ENCODE results near the gene ALG1.
A peak's percentile ranks its signal among the peaks of the same experiment; 100 is the strongest.
"Not testable (repeated sequence)": the region's sequence is repeated elsewhere in the genome, so short reads cannot be mapped to it uniquely, and the experiment has no call there.

ALG1 gene

DNA sequence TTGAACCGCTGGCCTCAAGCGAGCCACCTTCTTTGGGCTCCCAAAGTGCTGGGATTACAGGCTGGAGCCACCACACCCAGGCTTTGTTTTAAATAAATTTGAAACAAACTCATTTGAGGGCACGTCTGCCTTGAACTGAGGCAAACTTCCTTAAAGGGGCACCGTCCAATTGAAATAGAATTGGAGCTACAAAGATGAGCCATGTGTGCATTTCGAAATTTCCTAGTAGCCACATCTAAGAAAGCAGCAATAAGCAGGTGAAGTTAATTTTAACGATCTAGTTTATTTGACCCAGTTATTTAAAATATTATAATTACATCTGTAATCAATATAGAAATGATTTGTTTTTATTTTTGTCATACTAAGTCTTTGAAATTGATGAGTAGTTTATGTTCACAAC, 5.1 kb upstream of the ALG1 start:
- Histone ChIP-seq H3K27me3 (ENCODE audit: control insufficient read depth, insufficient read depth, low read length) (peaks cover 41% of the 10 kb centered on the region), H3K4me1 (ENCODE audit: control insufficient read depth, insufficient read depth, low read length) (peaks cover 4% of the 10 kb centered on the region), H3K4me2 (ENCODE audit: low read length) (no peak overlapping the region), H3K9me3 (replicated peaks; ENCODE audit: low read length) (no peaks in the 10 kb centered on the region), H3K36me3 (ENCODE audit: insufficient read depth, low read length) (no peaks in the 10 kb centered on the region), H3K4me3 (ENCODE audit: low read length) (no peak overlapping the region), H3K9ac (ENCODE audit: low read depth, low read length) (no peak overlapping the region)

DNA sequence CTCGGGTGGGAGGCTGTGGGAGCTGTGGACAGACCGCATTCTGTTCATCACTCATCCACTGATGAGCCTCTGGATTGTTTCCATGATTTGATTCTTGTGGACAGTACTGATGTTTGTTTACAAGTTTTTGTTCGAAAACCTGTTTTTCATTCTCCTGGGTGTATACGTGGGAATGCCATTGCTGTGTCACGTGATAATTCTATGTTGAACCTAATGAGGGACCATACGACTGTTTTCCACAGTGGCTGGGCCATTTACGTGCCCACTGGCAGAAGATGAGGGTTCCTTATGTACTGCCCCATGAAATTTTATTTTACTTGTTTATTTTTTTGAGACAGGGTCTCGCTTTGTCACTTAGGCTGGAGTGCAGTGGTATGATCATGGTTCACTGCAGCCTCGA, 2.6 kb upstream of the ALG1 start:
- Histone ChIP-seq H3K36me3 (ENCODE audit: insufficient read depth, low read length) (no peaks in the 10 kb centered on the region), H3K4me1 (ENCODE audit: control insufficient read depth, insufficient read depth, low read length) (peaks cover 15% of the 10 kb centered on the region), H3K9ac (ENCODE audit: low read depth, low read length) (no peak overlapping the region), H3K27me3 (ENCODE audit: control insufficient read depth, insufficient read depth, low read length) (peaks cover 21% of the 10 kb centered on the region), H3K9me3 (replicated peaks; ENCODE audit: low read length) (no peaks in the 10 kb centered on the region), H3K4me3 (ENCODE audit: low read length) (no peak overlapping the region), H3K4me2 (ENCODE audit: low read length) (no peak overlapping the region)

DNA sequence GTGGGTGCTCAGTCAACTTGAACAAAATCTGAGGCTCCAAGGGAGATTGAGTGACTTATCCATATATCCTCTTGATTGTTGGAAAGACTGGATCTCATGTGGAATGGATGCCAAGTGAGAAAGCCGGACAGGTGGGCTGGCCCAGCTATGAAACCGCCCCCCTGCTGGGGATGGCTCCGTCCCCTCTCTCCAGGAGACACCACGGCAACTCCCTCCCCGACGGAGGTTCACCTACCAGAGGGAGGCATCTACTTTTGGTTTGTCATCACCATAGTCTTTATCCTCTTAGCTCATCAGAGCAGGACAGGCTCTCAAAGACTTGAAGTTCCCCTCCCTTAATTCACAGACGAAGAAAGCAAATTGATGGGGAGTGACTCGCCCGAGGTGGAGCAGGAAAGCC, 1.8 kb upstream of the ALG1 start:
- Histone ChIP-seq H3K9ac (ENCODE audit: low read depth, low read length) (no peak overlapping the region), H3K9me3 (replicated peaks; ENCODE audit: low read length) (no peaks in the 10 kb centered on the region), H3K4me1 (ENCODE audit: control insufficient read depth, insufficient read depth, low read length) (peaks cover 15% of the 10 kb centered on the region), H3K27me3 (ENCODE audit: control insufficient read depth, insufficient read depth, low read length) (peaks cover 13% of the 10 kb centered on the region), H3K36me3 (ENCODE audit: insufficient read depth, low read length) (no peaks in the 10 kb centered on the region), H3K4me2 (ENCODE audit: low read length) (no peak overlapping the region), H3K4me3 (ENCODE audit: low read length) (no peak overlapping the region)

DNA sequence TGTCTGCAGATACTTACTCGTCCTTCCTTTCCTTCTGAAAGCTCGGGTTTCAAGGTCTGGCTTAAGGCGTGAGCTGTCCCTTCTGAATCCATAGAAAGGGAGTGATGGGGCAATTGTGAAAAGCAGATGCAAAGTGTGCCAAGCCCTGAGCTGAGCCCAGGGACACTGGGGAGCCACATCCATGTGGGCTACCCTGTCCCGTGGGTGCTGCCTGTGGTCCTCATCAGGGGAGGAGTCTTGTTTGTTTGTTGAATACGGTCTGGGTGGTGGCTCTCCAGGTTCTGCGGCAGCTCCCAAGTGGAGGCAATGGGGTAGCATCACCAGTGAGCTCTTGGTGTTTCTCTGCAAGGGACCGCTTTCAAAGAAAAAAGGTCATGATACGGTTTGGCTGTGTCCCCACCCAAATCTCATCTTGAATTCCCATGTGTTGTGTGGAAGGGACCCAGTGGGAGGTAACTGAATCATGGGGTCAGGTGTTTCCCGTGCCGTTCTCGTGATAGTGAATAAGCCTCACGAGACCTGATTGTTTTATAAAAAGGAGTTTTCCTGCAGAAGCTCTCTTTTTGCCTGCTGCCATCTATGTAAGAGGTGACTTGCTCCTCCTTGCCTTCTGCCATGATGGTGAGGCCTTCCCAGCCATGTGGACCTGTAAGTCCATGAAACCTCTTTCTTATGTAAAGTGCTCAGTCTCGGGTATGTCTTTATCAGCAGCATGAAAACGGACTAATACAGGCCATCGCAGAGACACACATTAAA, 1.0 kb upstream of the ALG1 start:
- Histone ChIP-seq H3K4me1 (ENCODE audit: control insufficient read depth, insufficient read depth, low read length) (peaks cover 15% of the 10 kb centered on the region), H3K4me2 (ENCODE audit: low read length) (no peak overlapping the region), H3K27me3 (ENCODE audit: control insufficient read depth, insufficient read depth, low read length) (peaks cover 9% of the 10 kb centered on the region), H3K36me3 (ENCODE audit: insufficient read depth, low read length) (peaks cover 3% of the 10 kb centered on the region), H3K9ac (ENCODE audit: low read depth, low read length) (no peak overlapping the region), H3K4me3 (ENCODE audit: low read length) (no peak overlapping the region), H3K9me3 (replicated peaks; ENCODE audit: low read length) (no peaks in the 10 kb centered on the region)

DNA sequence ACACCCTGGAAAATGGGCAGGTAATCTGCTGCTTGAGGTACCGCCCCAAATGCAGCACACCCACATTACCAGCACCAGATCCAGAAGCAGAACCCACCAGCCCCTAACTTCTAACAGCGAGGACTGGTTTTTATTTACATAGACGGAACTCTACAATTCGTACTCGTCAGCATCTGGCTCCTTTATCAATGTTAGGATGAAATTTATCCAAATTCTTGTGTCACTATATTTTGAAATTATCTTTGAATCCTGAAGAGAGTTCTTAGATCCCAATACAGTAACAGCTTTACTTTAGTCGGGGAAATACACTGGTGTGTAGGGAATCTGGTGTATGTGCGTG, 332 bp upstream of the ALG1 start:
- peak overlapping the region; percentile 90 for H3K4me3 ChIP-seq (ENCODE audit: low read length)
- H3K4me2 ChIP-seq (ENCODE audit: low read length) = peak overlapping the region; percentile 87
- peak overlapping the region; percentile 88 for H3K9ac ChIP-seq (ENCODE audit: low read depth, low read length)
- H3K27me3 ChIP-seq (ENCODE audit: control insufficient read depth, insufficient read depth, low read length) = peaks cover 9% of the 10 kb centered on the region
- no peaks in the 10 kb centered on the region for H3K9me3 ChIP-seq (replicated peaks; ENCODE audit: low read length)
- H3K4me1 ChIP-seq (ENCODE audit: control insufficient read depth, insufficient read depth, low read length) = peaks cover 15% of the 10 kb centered on the region
- peaks cover 10% of the 10 kb centered on the region for H3K36me3 ChIP-seq (ENCODE audit: insufficient read depth, low read length)

DNA sequence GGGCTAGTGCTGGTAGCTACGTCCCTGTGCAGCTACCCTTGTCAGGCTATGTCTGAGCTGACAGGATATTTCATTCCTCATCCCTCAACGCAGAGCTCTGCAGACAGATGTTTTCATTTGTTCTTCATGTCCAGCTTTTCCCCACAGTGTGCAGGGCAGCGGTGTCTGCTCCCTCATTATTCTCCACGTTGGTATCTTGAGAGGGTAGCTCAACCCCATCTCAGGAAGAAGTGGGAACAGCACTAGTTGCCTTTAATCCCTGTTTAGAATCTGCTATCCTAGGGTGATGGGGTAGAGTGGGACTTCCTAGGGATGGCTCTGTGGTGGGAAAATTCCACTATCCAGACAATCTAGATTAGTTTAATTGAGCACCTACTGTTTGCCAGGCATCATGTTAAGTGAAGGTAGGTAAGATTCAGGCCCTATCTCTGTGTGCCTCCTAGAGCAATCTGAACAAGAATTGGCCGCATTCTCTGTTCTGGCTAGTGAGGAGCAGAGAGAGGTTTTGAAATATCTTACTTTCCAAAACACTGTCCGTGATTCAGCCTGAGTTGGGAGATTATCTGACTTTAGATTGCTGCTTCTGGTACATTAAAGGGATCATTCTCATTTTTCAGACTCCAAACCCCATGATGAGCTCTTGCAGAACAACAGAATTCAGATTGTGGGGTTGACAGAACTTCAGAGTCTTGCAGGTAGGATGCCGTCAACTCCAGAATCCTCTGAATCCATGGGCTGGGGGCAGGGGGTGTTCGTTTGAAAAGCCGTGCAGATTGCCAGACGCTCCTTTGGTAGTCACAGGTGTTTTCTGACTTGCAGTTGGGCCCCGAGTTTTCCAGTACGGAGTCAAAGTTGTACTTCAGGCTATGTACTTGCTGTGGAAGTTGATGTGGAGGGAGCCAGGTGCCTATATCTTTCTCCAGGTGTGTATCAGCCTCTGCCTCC, 963 bp downstream of the ALG1 start:
- Histone ChIP-seq H3K9ac (ENCODE audit: low read depth, low read length) (peak overlapping the region; percentile 88), H3K9me3 (replicated peaks; ENCODE audit: low read length) (no peaks in the 10 kb centered on the region), H3K27me3 (ENCODE audit: control insufficient read depth, insufficient read depth, low read length) (peaks cover under 1% of the 10 kb centered on the region), H3K4me3 (ENCODE audit: low read length) (peak overlapping the region; percentile 90), H3K4me1 (ENCODE audit: control insufficient read depth, insufficient read depth, low read length) (peaks cover 15% of the 10 kb centered on the region), H3K4me2 (ENCODE audit: low read length) (peak overlapping the region; percentile 87), H3K36me3 (ENCODE audit: insufficient read depth, low read length) (peaks cover 18% of the 10 kb centered on the region)

DNA sequence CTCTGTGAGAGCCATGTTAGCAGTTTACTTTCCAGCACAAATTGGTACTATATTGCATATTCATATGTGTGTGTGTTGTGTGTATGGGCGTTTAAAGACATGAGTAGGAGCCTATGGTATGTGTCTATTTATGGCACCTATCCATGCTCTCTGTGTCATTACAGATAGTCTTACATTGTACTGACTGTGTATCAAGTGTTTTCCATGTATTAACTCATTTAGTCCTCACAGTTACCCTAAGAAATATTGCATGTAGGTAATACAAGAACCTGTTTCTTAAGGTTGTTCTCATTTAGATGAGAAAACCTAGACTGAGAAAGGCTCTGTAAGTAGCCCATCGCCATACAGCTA, 1.6 kb downstream of the ALG1 start:
- Histone ChIP-seq H3K9me3 (replicated peaks; ENCODE audit: low read length) (no peaks in the 10 kb centered on the region), H3K4me2 (ENCODE audit: low read length) (peak overlapping the region; percentile 87), H3K9ac (ENCODE audit: low read depth, low read length) (no peak overlapping the region), H3K36me3 (ENCODE audit: insufficient read depth, low read length) (peaks cover 18% of the 10 kb centered on the region), H3K27me3 (ENCODE audit: control insufficient read depth, insufficient read depth, low read length) (no peaks in the 10 kb centered on the region), H3K4me3 (ENCODE audit: low read length) (peak overlapping the region; percentile 90), H3K4me1 (ENCODE audit: control insufficient read depth, insufficient read depth, low read length) (peaks cover 15% of the 10 kb centered on the region)

DNA sequence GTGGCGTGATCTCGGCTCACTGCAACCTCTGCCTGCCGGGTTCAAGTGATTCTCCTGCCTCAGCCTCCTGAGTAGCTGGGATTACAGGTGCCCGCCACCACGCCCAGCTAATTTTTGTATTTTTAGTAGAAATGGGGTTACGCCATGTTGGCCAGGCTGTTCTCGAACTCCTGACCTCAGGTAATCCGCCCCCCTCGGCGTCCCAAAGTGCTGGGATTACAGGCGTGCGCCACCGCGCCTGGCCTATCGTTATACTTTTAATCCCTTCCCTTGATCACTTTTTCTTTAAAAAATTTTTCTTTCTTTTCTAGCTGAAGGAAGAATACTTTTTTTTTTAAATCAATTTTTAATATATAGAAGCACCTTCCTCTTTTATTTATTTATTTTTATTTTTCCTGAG, 2.1 kb downstream of the ALG1 start:
- not testable (repeated sequence) for H3K9me3 ChIP-seq (replicated peaks; ENCODE audit: low read length); H3K4me3 ChIP-seq (ENCODE audit: low read length); H3K27me3 ChIP-seq (ENCODE audit: control insufficient read depth, insufficient read depth, low read length); H3K9ac ChIP-seq (ENCODE audit: low read depth, low read length); H3K4me2 ChIP-seq (ENCODE audit: low read length)
- peaks cover 15% of the 10 kb centered on the region for H3K4me1 ChIP-seq (ENCODE audit: control insufficient read depth, insufficient read depth, low read length)
- H3K36me3 ChIP-seq (ENCODE audit: insufficient read depth, low read length) = peaks cover 21% of the 10 kb centered on the region

DNA sequence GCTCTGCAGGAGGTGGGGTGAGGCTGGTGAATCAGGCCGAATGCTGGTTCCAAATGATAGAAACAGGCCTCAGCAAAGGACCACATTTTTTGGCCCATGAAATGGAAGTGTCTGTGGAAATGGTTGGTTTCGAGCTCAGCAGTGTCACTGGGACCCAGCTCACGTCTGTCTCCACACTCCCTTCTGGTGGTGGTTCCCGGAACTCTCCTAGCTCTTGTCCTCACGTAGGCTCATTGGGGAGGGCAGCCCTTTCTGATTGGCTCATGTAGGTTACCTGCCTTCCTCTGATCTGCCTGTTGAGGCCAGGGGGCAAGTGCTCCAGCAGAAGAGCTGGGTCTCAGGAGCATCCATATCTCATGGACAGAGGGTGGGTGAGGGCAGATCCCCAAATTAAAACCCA, 4.0 kb downstream of the ALG1 start:
- Histone ChIP-seq H3K27me3 (ENCODE audit: control insufficient read depth, insufficient read depth, low read length) (no peaks in the 10 kb centered on the region), H3K4me3 (ENCODE audit: low read length) (no peak overlapping the region), H3K9me3 (replicated peaks; ENCODE audit: low read length) (no peaks in the 10 kb centered on the region), H3K36me3 (ENCODE audit: insufficient read depth, low read length) (peaks cover 21% of the 10 kb centered on the region), H3K4me1 (ENCODE audit: control insufficient read depth, insufficient read depth, low read length) (peaks cover 15% of the 10 kb centered on the region), H3K9ac (ENCODE audit: low read depth, low read length) (no peak overlapping the region), H3K4me2 (ENCODE audit: low read length) (no peak overlapping the region)

DNA sequence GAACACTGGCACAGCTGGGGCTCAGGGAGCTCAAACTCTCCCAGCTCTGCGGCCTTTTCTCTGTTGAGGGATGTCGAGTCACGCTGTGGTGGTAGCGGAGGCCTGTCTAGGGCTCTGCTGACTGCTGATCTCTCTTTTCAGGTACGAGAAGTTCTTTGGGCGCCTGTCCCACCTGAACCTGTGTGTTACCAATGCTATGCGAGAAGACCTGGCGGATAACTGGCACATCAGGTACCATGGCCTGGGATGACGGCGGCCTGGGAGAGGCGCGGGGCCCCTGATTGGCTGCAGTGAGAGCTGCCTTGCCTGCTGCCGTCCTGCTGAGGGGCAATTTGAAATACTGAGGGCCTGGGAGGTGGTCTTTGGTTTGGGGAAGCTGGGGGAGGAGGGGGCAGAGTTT, 5.7 kb downstream of the ALG1 start:
- H3K4me1 ChIP-seq (ENCODE audit: control insufficient read depth, insufficient read depth, low read length) = peaks cover 10% of the 10 kb centered on the region
- no peaks in the 10 kb centered on the region for H3K27me3 ChIP-seq (ENCODE audit: control insufficient read depth, insufficient read depth, low read length)
- H3K9ac ChIP-seq (ENCODE audit: low read depth, low read length) = no peak overlapping the region
- no peak overlapping the region for H3K4me2 ChIP-seq (ENCODE audit: low read length)
- peaks cover 21% of the 10 kb centered on the region for H3K36me3 ChIP-seq (ENCODE audit: insufficient read depth, low read length)
- H3K4me3 ChIP-seq (ENCODE audit: low read length) = no peak overlapping the region
- H3K9me3 ChIP-seq (replicated peaks; ENCODE audit: low read length) = no peaks in the 10 kb centered on the region

DNA sequence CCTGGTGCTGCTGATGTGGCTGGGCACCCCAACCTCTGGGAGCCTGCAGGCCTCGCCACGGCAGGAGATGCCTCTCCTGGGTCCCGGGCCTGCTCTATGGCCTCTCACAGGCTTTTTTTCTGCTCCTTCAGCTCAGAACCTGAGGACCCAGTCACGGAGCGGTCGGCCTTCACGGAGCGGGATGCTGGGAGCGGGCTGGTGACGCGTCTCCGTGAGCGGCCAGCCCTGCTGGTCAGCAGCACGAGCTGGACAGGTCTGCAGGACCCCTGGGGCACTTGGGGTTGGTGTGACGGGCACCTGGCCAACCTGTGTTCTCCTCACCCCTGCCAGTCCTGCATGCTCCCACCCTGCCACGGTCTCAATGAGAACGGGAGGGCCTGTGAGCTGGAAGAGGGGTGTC, 7.0 kb downstream of the ALG1 start:
- Histone ChIP-seq H3K4me1 (ENCODE audit: control insufficient read depth, insufficient read depth, low read length) (no peaks in the 10 kb centered on the region), H3K9me3 (replicated peaks; ENCODE audit: low read length) (no peaks in the 10 kb centered on the region), H3K27me3 (ENCODE audit: control insufficient read depth, insufficient read depth, low read length) (no peaks in the 10 kb centered on the region), H3K36me3 (ENCODE audit: insufficient read depth, low read length) (peaks cover 24% of the 10 kb centered on the region), H3K4me3 (ENCODE audit: low read length) (no peak overlapping the region), H3K4me2 (ENCODE audit: low read length) (no peak overlapping the region), H3K9ac (ENCODE audit: low read depth, low read length) (no peak overlapping the region)

DNA sequence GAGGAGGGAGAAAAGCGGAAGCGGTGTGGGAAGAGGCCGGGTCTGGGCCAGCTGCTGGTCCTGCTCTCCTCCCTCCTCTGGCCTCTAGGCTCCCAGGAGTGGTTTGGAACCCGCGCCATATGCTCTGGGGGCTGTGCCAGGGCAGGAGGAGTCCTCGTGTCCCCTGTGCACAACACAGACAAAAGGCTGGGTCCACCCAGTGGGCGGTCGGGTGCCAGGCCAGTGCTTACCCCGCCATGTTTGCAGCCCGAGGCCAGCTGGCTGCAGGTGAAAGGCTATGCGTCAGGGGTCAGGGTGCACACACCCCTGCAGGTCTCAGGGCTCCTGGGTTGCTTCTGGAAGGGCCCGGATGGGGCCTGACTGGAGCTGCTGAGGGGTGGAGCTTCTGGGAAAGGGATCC, 8.8 kb downstream of the ALG1 start:
- H3K4me3 ChIP-seq (ENCODE audit: low read length); H3K4me1 ChIP-seq (ENCODE audit: control insufficient read depth, insufficient read depth, low read length); H3K4me2 ChIP-seq (ENCODE audit: low read length); H3K27me3 ChIP-seq (ENCODE audit: control insufficient read depth, insufficient read depth, low read length); H3K9ac ChIP-seq (ENCODE audit: low read depth, low read length); H3K9me3 ChIP-seq (replicated peaks; ENCODE audit: low read length): not testable (repeated sequence)
- peaks cover 30% of the 10 kb centered on the region for H3K36me3 ChIP-seq (ENCODE audit: insufficient read depth, low read length)

Measured in skeletal muscle satellite cell (primary cell).